ENCODE measurements around the gene TMC1.

- TF ChIP-seq POLR2A (IDR thresholded peaks at IDR 0.05) = no peak
- no peak for TF ChIP-seq CTCF (IDR thresholded peaks at IDR 0.05)
Measured at GRCh38 chr9:72657023-72657422, 135.6 kb downstream of the TMC1 start.

All from tibial nerve (tissue), 3 donors.